Activated CD4-positive, alpha-beta T cell treated with anti-CD3 and anti-CD28 coated beads for 24 hours (primary cell): ENCODE results near the gene AVPR2.

Experiments
- DNase-seq, 2 donors: peaks; one replicate each; pipeline ENCODE4 v3.0.0-alpha.2; 2020; ENCODE audit warnings: low read depth in 2 of 2

The AVPR2 gene

DNA sequence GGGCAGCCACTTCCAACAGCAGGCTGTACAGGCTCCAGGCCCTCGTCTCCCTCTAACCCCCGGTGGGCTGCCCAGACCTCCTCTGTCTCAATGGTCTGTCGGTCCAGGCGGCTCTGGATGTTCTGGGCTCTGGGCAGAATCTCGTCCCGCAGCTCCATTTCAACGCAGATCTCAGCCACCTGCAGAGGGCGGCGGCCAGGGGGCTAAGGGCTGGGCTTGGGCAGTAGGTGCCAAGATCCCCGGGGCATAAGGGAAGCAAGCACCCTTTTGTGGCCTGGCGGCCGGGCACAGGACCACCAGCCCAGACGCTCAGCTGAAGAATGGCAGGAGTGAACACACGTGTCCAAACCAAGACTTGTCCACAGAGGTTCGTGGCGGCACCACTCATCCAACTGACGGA lies 9.2 kb downstream of the AVPR2 start:
- DNase-seq = no peak

DNA sequence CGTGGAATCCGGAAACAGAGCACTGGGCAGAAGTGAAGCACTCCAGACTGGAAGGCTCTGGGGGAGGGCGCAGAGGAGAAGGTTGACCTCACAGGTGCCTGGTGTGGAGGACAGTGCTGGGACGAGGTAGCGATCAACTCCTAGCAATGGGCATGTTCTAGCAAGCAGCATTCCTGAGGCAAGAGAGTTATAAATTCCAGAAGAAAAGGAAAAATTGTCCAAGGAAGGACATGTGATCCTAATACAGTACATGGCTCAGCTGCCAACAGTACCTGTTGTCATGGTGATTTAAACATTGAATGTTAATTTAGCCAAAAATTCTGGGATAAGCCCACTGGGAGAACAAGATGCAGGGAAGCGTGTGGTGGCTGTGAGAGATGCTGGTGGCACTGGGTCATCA lies 13.4 kb downstream of the AVPR2 start:
- DNase-seq = no peak

DNA sequence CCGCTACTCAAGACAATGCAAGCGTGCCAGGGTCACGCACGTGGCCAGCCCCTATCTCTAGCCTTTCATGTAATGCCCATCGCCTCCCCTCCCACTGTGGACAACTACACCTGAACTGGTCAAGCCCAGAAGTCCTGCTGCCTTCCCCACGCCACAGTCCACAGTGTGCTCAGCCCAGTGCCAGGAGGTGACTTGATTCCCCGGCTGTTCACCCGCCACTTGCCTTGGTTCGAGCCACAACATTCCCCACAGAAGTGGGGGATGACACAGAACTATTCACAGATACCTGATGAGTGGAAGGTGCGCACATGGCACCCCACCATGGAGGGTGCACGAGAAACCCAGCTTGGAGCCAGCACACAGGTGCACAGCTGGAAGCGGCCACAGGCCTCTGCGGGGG lies 14.8 kb downstream of the AVPR2 start:
- DNase-seq = no peak

DNA sequence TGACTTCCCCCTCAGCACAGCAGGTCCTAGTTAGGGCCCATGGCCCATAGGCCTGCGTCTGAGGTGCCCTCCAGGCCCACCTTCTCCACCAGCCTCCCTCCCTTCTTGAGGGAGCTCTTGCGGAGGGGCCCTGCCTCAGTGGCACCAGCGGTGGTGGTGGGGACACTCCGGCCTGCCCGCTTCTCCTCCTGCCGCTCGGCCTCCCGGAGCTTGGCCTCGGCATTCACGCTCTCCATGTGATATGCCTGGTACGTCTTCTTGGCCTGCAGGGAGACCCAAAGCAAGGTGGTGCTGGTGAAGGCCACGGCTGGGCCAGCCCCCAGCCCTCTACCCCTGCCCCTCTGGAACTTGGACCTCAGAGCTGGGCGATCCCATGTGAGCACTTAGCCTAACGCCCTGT lies 16.1 kb downstream of the AVPR2 start:
- DNase-seq = no peak

DNA sequence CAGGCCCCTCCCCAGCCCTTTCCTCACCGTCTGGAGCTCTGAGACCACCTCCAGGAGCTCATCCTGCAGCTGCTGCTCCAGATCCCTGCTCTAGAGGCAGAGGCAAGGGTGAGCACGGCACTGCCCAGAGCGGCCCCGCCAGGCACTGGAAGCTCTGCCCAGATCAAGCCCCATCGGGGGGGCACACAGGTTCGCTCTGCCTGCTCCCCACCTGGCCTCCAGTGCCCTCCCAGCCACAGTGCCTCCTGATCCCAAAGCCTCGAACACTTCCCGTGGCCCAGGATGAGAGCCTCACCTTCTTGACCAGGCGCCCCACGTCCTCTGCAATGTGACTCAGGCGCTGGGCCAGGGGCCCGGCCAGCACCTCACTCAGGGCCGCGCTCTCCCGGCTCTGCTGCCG lies 16.6 kb downstream of the AVPR2 start:
- no peak for DNase-seq

DNA sequence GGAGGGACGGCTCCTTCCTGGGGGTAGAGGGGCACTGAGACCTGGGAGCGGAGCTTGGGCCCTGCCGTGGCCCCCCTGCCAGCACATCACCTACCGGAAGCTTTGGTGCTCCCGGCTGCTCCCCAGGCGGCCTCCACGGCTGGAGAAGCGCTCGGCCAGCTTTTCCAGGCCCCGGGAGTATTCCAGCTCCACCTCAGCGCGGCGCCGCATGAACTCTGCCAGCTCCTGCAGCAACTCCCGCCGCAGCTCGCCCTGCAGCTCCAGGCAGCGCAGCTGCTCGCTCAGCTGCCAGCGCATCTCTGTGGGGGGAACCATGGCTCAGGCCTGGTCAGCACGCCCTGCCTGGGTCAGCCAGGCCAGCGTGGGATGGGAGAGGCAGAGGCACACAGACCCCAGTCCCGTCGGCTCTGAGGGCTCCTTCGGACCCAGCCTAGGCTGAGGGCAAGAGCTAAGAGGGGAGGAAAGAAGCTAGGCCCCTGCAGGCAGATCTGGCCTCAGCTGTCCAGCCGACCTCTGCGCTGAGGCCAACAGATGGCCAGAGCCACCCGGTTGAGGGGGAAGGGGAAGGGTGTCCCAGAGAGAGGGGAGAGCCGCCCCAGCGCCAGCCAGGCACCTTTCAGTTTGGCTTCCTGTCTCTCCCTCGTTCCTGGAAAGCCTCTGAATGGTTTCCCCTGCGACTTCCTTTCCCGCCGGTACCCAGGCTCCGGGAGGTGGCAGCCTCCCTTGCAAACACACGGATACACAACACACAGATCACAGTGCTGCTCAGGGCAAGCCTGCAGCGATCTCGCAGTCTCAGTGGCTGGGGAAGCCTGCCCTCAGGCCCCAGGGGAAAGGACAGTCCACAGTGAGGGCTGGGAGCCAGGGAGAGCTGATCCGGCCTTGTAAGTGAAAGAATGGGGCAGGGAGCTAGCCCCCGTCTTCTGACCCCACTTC lies 17.3 kb downstream of the AVPR2 start:
- DNase-seq = no peak

DNA sequence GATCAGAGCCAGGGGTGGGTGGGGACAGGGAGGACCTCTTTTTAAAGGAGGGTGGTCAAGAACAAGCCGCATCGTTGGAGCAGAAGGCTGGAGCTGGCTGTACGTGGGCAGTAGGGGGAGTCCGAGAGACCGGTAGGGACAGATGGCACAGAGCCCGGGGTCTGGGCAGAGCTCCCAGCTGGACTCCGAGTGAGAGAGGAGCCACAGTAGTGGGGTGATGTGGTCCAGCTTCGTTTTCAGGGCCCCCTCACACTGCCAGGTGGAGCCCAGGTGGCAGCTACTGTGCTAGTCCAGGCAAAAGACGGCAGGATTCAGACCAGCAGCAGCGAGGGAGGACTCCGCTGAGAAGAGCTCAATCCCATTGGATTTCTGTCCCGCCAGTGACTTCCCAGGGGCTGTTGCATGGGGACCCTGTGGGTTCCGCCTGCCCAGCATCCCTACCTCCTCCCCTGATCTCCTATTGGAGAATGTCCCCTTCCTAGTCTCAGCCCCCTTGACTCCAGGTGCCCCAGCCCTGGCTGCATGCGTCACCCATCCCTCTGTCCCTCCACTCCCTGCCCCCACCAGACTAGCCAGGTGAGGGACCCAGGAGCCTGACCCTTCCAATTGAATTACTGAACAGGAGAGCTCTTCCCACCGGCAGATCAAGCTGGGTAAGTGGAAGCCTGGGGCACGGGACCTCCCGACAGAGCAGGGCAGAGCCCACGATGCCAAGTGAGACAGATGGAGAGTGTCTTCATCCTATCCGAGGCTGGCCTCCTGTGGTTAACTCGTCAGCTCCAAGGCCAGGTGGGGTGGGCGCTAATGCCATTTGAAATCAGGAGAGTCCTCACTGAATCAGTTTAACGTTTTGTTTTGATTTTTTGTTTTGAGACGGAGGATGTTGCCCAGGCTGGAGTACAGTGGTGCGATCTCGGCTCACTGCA lies 18.7 kb downstream of the AVPR2 start:
- DNase-seq = no peak

DNA sequence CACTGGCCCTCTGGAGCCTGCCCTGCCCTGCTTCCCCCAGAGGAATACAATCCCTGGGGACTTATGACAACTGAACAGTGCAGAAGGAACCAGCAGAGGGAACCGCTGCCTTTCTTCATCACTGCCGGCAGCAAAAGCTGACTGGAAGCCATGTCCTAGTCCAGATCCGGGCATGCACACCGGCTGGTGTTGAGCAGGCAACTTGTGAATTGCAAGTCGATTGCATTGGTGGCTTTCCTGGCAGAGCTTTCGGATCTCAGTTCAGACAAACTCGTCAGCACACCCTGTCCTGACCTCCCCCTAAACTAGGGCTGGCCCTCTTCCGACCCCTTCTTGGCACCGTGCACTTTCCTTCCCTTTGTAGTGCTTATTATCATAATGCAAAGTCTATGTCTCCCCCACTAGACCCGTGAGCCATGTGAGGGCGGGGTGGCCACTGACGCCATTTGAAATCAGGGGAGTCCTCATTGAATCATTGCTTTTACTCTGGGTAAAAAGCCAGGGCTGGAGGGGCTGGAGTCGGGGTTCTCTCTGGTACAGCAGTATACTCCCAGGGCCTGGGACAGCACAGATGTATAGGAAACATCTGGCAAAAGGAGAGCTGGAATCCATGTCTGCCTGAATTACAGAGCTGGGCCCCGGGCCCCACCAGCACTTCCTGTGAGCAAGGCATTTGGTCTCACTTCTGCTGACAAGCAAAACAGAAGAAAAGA lies 19.8 kb downstream of the AVPR2 start:
- no peak for DNase-seq

DNA sequence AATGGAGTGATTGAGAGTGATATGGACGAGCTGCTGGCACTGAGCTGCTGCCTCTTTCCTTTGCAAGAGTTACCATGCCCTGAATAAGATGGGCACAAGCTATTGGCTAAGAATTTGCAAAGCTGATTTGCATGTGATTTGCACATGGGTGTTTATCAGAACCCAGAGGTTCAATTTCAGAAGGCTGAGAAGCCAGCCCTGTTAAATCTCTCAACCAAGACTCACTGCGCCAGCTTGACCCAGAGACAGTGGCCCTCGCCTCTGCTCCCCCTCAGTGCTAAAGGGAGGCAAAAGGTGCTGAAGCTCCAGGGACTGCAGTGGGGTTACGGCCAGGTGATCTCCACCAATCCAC lies 20.9 kb downstream of the AVPR2 start:
- no peak for DNase-seq

DNA sequence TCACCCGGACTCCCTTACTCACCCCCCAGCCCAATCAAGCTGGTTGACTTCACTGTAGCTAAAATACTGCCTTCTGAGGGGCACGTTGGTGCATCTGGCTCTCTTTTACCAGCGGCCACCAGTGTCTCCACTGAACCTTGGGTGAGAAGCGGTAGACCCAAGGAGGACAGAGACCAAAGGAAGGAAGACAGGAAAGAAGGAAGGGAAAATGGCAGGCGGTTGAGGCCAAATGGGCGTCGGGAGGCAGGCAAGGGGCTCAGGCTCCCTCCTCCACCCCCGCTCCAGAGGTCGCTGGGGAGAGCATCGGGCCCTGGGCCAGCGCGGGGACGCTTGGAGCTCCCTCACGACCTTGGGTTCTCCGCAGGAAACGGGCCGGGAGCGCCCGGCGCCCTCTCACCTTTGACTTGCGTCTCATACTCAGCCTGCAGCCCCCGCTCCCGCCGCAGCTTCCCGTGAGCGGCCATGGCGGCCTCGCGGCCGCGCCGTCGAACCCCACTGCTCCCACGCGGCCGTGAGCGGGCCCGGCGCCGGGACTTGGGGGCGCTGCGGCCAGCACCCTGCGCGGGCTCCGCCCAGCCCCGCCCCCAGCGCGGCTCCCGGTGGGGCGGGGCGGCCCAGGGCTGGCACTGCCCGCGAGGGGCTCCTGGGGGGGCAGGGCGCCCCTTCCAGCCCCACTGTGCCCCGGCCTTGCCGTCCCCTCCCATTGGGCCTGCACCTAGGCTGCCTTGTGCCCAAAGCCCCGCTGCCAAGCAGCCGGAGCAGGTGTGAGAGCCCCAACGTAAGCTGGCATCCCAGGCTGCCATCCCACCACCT lies 21.5 kb downstream of the AVPR2 start, which contains the start of gene ARHGAP4:
Gene ARHGAP4, minus strand, starts transcription at position 526 of the 813 bp plus-strand sequence. Its CDS starts 62 bp downstream, at position 464.
- no peak for DNase-seq

DNA sequence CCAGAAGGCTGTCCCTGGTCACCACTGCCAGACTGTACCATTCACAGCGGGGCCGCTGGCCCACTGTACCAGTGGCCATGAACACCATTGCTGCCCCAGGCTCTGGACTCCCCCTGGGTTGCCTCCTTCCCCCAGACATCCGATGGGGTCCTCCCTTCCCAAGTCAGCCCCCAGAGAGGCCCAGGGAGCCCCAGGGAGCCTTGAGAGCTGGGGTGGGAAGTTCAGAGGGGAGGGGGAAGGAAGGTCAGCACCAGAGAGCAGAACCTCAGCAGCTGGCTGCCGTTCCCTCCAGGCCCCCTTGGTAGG lies 22.0 kb downstream of the AVPR2 start:
- DNase-seq = no peak

DNA sequence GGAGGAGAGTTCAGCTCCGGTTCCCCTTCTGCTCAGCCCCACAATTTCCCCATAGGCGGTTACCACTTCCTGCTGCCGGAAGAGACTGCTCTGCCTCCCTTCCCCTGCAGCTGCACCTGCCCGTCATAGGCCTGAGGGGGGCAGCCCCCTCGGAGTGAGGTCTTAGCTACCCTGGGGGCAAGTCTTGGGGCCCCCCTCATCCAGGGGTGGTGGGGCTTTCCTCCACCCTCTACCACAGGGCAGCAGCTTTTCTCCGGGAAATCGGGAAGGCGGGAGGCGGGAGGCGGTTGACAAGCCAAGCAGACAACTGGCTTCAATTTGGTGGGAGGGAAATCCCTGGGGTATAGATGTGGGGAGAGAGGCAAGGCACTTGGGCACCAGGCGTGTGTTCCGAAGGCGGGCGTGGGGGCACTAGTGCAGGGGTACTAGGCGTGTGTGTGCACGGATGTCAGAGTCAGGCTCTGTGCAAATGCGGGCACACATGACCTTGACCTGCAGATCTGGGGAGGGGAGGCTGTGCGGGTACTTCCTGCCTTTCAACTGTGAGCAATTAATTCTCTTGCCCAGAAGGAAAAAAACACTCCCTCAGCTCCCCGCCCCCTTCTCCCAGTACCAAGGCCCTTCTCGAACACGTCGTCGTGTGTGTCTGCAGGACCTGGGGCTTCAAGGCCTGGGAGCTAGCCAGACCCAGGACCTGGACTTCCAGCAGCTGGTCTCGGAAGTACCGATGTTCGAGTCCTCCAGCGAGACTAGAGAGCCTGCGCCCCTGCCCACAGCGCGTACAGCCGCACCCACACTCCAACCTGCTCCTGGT lies 22.6 kb downstream of the AVPR2 start:
- peak in 1 of 2 donors; percentile 52 for DNase-seq

DNA sequence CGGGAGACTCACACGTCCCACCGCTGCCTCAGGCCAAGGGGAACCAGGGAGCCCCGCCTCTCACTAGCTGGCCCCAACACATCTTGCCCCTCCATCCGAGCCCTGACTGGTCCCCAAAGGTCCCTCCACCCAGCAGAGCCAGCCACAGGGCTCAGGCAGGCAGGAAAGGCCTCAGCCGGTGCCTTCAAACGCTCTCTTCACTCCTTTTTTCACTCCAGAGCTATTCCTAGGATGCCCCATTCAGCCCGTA lies 23.1 kb downstream of the AVPR2 start:
- DNase-seq = no peak

DNA sequence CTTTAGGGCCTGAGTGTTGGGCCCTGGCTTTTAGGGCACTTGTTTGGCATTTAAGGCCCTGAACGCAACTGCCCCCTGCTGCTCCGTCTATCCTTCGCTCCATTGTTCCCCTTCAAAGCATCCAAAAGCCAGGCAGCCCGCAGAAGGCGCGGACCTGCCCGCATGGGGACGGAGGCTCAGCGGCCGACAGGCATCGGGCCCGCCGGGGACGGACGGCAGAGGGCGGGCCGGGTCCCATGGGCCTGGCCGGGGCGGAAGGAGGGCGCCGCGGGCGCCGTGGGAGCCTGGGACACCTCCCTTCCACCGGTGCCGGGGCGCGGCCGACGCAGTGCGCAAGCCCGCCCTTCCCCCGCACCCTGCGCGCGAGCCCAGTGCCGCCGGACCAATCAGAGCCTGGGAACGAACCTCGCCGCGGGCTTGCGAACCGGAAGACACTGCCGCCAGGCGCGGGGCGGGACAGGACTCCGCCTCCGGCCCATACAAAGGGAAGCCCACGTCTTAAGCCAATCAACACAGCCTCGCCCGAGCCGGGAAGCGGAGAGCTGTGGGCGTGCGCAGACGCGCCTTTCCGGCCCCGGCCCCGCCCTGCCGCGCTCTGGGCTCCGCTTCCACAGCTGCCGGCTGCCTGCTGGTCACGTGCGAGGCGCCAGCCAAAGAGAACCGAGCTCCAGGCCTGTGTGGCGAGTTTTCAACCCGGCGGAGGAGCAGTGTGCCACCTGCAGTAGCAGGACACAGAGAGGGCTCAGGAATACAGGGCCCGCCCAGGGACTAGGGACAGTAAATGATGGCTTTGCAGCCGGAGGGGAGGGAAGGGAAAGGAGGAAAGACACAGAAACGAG lies 23.7 kb downstream of the AVPR2 start:
- DNase-seq = peak; percentile 81 to 89

DNA sequence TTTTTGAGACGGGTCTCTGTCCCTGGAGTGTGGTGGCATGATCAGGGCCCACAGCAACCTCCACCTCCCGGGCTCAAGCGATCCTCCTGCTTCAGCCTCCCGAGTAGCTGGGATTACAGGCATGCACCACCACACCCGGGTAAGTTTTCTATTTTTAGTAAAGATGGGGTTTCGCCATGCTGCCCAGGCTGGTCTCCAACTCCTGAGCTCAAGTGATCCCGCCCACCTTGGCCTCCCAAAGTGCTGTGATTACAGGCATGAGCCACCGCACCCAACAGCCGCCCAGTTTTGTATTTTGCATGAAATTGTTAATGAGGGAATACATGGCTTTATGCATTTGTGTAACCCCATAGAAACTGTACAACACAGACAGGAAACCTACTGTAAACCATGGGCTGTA lies 24.4 kb downstream of the AVPR2 start:
- DNase-seq = no peak

DNA sequence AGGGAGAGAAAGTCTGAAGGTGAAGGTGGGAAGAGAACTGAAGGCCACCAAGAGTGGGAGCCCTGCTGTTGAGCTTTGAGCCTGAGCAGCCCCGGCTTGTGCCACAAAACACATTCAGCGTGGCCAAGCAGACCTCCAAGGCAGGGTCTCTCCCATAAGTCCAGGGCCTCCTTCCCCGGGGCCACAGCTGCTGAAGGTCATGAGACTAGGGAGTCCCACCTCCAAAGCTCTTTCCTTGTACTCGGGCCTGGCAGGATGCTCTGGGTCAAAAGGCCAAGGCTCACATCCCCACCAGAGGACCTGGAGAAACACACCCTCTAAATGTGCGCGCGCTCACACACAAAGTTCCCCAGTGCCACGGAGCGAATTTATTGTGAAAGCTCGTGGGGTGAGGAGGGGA lies 25.1 kb downstream of the AVPR2 start:
- no peak for DNase-seq

DNA sequence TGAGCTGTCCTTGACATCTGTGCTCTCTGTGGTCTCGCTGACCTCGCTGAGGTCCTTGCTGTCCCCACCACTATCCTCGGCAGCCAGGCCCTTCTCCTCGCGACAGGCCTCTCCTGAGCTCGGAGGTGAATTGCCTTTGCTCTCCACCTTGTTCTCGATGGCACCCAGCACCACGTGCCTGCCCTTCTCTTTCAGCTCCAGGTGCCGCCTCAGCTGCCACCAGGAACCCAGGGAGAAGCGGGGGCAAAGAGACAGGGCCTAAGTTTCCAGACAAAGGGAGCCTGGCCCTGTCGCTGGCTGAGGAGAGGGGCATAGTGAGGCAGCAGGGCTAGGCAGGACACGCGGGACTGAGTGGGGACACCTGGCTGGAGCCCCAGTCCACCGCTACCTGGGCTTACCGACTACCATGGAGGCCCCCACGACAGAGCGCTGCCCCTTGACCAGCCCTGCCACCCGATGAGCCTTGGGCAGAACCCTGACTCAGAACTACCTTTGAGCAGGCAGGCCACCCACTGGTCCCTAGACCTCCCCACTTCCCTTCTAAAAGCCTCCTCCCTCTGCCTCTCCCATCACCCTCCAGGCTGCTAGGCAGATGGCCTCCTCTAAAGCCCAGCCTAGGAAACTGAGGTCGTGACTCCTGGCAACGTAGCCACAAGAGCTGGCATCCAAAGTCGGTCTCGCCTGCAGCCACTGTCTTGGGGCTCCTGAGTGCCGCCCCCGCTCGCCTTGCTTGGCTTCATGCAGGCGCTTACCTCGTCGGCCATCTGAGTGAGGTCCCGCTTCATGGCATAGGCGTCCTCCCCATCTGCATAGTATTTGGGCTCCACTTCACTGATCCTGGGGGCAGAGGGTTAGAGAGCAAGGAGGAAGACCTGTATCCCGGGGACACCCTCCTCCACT lies 25.8 kb downstream of the AVPR2 start:
- DNase-seq = no peak

DNA sequence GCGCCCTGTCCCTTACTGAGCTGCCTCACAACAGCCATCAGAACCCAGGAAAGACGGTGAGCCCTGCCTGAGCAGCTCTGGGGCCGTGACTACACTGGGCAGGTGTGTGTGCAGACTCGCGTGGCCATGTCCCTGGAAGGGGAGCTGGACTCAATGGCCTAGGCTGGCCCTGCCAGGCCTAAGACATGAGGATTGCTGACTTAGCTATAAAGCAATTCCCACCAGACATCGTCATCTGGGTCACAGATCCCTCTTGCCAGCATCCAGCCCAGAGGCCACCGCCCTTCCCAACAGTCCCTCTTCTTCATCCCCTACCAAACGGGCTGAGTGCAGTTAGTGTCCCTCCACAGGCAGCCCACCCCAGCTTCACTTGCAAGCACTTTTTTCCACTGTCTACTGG lies 26.7 kb downstream of the AVPR2 start:
- DNase-seq = no peak

DNA sequence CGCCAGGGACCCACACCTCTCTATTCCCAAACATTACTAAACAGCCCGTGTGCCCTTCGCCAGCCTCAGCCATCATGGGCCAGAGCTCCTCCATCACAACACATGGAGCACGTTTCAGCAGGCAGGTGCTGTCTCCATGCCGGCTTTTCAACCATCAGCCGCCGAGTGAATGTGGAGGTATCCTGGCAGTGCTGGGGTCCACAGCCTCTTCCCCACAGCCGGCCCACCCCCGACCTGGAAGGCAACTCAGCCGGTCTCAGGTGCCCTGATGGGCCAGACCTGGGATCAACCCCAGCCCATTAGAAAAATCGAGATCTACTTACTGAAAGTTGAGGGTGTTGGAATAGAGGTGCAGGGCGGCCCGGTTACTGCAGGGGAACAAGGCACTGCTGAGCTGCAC lies 27.3 kb downstream of the AVPR2 start:
- no peak for DNase-seq
